Activated B cell treated with CpG ODN at 0.5 μM for 24 hours (primary cell): ENCODE results near the gene LRCH1. TPM values are rescaled to one million over a fixed set of nuclear protein-coding genes. Genes with fewer than 3 reads are reported as not detected.

Experiments used
- ATAC-seq: fragments of 200-7000 bp; cut with Tn5 transposase; one replicate; pipeline ENCODE4 v1.10.0; 2021; ENCODE audit warnings: low read depth, mild to moderate bottlenecking, moderate library complexity
- CTCF ChIA-PET: fragments of 350-600 bp; sonication (Branson Sonifier 250); formaldehyde crosslinking; loops from one replicate; lab custom pipeline; 2021; ENCODE audit warnings: antibody characterized with exemption; lab: Charles Lee
- POLR2A ChIA-PET: fragments of 350-600 bp; sonication (Branson Sonifier 250); formaldehyde crosslinking; loops from one replicate; lab custom pipeline; 2021; ENCODE audit warnings: antibody characterized with exemption; lab: Charles Lee
- DNase-seq: peaks from one replicate; pipeline ENCODE4 v3.0.0; 2022
- H3K27ac Mint-ChIP-seq: one replicate; pipeline ENCODE4 v1.8.0; 2020; ENCODE audit warnings: mixed read lengths
- H3K27me3 Mint-ChIP-seq: one replicate; pipeline ENCODE4 v1.8.0; 2021; ENCODE audit warnings: mixed read lengths
- H3K36me3 Mint-ChIP-seq: one replicate; pipeline ENCODE4 v1.8.0; 2021; ENCODE audit warnings: low read depth, mixed read lengths
- H3K4me1 Mint-ChIP-seq: one replicate; pipeline ENCODE4 v1.8.0; 2021; ENCODE audit warnings: mixed read lengths
- H3K4me3 Mint-ChIP-seq: one replicate; pipeline ENCODE4 v1.8.0; 2020; ENCODE audit warnings: mild to moderate bottlenecking, mixed read lengths
- H3K9me3 Mint-ChIP-seq: one replicate; pipeline ENCODE4 v1.8.0; 2020; ENCODE audit warnings: mixed read lengths
- intact Hi-C: fragments of 100-400 bp; cut with micrococcal nuclease; formaldehyde crosslinking; loops from one replicate; pipeline ENCODE4 v1.15.1; 2024
- total RNA-seq: library from RNA; stranded (reverse); gene quantifications from 2 replicates; pipeline ENCODE4 v1.2.3, GENCODE V29; 2022
- TF ChIP-seq, protein P1 (sequence below): fragments of 200-600 bp; IDR thresholded peaks from one replicate; pipeline ENCODE4 v1.8.0; 2022; ENCODE audit warnings: antibody characterized with exemption, mild to moderate bottlenecking

LRCH1 gene, protein sequence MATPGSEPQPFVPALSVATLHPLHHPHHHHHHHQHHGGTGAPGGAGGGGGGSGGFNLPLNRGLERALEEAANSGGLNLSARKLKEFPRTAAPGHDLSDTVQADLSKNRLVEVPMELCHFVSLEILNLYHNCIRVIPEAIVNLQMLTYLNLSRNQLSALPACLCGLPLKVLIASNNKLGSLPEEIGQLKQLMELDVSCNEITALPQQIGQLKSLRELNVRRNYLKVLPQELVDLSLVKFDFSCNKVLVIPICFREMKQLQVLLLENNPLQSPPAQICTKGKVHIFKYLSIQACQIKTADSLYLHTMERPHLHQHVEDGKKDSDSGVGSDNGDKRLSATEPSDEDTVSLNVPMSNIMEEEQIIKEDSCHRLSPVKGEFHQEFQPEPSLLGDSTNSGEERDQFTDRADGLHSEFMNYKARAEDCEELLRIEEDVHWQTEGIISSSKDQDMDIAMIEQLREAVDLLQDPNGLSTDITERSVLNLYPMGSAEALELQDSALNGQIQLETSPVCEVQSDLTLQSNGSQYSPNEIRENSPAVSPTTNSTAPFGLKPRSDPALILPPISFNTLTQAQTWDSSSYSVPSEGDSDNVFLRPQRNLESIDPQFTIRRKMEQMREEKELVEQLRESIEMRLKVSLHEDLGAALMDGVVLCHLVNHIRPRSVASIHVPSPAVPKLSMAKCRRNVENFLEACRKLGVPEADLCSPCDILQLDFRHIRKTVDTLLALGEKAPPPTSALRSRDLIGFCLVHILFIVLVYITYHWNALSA
- 44.0 and 46.3 TPM in 2 replicates for total RNA-seq

DNA sequence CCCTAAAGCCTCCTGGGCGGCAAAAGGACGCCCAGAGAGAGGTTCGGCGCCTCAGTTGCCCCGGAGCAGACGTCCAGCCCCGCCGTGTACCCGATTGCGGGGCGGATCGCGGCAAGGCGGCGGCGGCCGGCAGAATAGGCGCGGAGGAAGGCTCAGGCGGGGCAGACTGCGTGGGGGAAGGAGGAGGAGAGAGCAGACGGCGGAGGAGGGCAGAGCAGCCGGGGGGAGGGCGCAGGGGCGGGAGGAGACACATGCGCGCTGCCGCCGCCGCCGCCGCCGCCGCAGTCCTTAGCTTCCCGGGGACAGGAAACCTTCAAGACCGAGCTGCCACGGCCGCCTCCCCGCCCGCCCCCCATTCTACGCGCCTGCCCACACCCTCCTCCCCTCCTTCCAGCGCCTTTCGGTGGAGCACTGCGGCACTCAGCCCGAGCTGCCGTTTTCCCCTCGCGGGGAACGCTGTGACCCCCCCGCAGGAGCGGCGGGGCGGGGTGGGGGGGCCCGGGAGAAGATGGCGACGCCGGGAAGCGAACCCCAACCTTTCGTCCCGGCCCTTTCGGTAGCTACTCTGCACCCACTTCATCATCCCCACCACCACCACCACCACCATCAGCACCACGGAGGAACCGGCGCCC is at the start of gene LRCH1:
TSS of gene LRCH1 (plus strand) at position 282 of the 632 bp plus-strand sequence. CDS start at position 509, 227 bp downstream.
- peak; percentile 75 for DNase-seq
- peak; percentile 80 for ATAC-seq
- peak within 1 kb of the TSS; percentile 96 for H3K4me3 Mint-ChIP-seq
- H3K27me3 Mint-ChIP-seq = no peaks in the 10 kb centered on the region
- TF ChIP-seq, protein P1, sequence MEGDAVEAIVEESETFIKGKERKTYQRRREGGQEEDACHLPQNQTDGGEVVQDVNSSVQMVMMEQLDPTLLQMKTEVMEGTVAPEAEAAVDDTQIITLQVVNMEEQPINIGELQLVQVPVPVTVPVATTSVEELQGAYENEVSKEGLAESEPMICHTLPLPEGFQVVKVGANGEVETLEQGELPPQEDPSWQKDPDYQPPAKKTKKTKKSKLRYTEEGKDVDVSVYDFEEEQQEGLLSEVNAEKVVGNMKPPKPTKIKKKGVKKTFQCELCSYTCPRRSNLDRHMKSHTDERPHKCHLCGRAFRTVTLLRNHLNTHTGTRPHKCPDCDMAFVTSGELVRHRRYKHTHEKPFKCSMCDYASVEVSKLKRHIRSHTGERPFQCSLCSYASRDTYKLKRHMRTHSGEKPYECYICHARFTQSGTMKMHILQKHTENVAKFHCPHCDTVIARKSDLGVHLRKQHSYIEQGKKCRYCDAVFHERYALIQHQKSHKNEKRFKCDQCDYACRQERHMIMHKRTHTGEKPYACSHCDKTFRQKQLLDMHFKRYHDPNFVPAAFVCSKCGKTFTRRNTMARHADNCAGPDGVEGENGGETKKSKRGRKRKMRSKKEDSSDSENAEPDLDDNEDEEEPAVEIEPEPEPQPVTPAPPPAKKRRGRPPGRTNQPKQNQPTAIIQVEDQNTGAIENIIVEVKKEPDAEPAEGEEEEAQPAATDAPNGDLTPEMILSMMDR = no peak
- POLR2A ChIA-PET = interaction anchor here (0.5 to 3.7 kb wide), 32 partner anchors 10 to 369 kb away, joined by 3 to 45 read pairs (median 4); partner anchors contain the start of gene RUBCNL
- H3K4me1 Mint-ChIP-seq = peaks cover 50% of the 10 kb centered on the region
- intact Hi-C loops = loop anchor here (1.0 to 10.0 kb wide), 5 partner anchors 44 to 1978 kb away; partner anchors contain the start of genes ESD, LCP1, TSC22D1 and ZC3H13
- H3K9me3 Mint-ChIP-seq = no peaks in the 10 kb centered on the region
- peaks cover 17% of the 10 kb centered on the region for H3K36me3 Mint-ChIP-seq
- CTCF ChIA-PET = interaction anchor here (1.1 to 3.9 kb wide), 17 partner anchors 13 to 176 kb away, joined by 3 to 168 read pairs (median 9); no protein-coding TSS in a partner anchor
- peak within 1 kb of the TSS; percentile 94 for H3K27ac Mint-ChIP-seq

DNA sequence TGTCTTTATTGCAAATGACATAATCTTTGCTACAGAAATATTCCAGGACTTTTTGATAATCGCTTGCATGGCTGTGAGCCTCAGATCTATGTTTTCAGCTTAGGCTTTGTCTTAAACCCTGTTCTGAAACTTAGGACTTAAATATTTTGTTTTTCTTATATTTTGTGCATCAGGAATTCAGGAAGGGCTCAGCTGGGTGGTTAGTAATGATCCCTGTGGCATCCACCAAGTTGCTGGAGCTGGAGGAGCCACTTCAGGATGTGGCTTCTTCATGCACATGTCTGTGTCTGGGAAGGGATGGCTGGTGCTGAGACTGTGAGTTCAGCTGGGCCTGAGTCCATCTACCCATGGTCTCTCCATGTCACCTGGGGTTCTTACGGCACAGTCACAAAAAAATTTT is 48.9 kb upstream of the LRCH1 start:
- Mint-ChIP-seq H3K9me3 (no peaks in the 10 kb centered on the region), H3K4me3 (no peak overlapping the region), H3K4me1 (no peaks in the 10 kb centered on the region), H3K27ac (no peak overlapping the region), H3K27me3 (peaks cover 5% of the 10 kb centered on the region), H3K36me3 (no peaks in the 10 kb centered on the region)
- TF ChIP-seq, protein P1 = no peak
- DNase-seq (no peak), ATAC-seq (no peak)
- POLR2A ChIA-PET = no interaction called here
- CTCF ChIA-PET = interaction anchor here (2.4 kb wide), 1 partner anchor 13 kb away, joined by 6 read pairs; no protein-coding TSS in a partner anchor
- intact Hi-C loops = no loop called here

DNA sequence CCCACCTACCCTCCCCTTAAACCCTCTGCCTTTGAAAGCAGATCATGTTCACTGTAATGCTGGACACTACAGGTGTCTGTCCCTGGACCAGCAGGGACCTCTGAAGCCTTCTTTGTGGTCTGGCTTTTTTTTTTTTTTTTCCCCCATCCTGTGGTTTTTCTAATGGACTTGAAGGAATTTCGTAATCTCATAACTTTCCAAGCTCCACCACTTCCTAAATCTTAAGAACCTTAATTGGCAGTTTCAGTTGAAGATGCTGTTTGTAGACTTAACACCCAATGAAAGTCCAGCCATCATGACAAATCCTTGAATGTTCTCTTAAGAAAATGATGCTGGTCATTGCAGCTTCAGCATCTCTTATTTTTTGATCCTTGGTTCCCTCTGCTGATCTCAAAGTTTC is 45.0 kb upstream of the LRCH1 start:
- Mint-ChIP-seq H3K4me1 (no peaks in the 10 kb centered on the region), H3K9me3 (no peaks in the 10 kb centered on the region), H3K27me3 (peaks cover 3% of the 10 kb centered on the region), H3K4me3 (no peak overlapping the region), H3K27ac (no peak overlapping the region), H3K36me3 (no peaks in the 10 kb centered on the region)
- TF ChIP-seq, protein P1 = no peak
- no peak for DNase-seq
- POLR2A ChIA-PET = no interaction called here
- intact Hi-C loops = no loop called here
- ATAC-seq = no peak
- CTCF ChIA-PET = no interaction called here

DNA sequence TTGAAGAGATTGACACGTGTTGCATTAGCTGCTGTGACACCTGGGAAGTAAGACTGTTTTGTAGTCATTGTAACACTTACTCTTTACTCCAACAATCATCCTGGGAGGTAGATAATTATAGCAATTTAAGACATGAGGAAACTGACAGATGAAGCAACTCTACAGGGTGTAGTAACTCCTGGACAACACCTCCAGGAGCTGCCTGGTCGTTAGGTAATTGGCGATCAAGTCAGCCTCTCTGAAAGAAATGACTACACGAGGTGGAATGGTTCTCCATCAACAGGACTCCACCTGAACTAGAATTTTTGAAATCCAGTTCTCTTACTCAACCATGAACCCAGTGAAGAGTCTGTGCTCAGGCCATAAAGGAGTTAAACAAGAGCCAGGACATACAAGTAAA is 43.0 kb upstream of the LRCH1 start:
- Mint-ChIP-seq H3K4me1 (no peaks in the 10 kb centered on the region), H3K9me3 (no peaks in the 10 kb centered on the region), H3K36me3 (no peaks in the 10 kb centered on the region), H3K27me3 (peaks cover 3% of the 10 kb centered on the region), H3K27ac (no peak overlapping the region), H3K4me3 (no peak overlapping the region)
- ChIA-PET POLR2A (no interaction called here), CTCF (no interaction called here)
- no peak for DNase-seq
- ATAC-seq = no peak
- intact Hi-C loops = no loop called here
- TF ChIP-seq, protein P1 = no peak
